Stomach (tissue), 4 donors: Measurements from ENCODE around the gene PARVB.

Experiments used
- POLR2AphosphoS5 ChIP-seq, 3 donors: sonication (generic); formaldehyde crosslinking; IDR thresholded peaks; one replicate each; pipeline ENCODE4 v1.6.1; 2016; ENCODE audit warnings: antibody characterized with exemption in 3 of 3
- TF ChIP-seq, protein P1 (sequence below), 7 experiments: fragments of 450-650 bp in 4 of 7; fragments of 200-600 bp in 3 of 7; sonication (generic) in 3 of 7; IDR thresholded peaks; one replicate each; pipeline ENCODE4 v1.5.1; 2016 to 2019; ENCODE audit warnings: antibody characterized with exemption in 7 of 7, control low read depth in 2 of 7, mild to moderate bottlenecking in 1 of 7

DNA sequence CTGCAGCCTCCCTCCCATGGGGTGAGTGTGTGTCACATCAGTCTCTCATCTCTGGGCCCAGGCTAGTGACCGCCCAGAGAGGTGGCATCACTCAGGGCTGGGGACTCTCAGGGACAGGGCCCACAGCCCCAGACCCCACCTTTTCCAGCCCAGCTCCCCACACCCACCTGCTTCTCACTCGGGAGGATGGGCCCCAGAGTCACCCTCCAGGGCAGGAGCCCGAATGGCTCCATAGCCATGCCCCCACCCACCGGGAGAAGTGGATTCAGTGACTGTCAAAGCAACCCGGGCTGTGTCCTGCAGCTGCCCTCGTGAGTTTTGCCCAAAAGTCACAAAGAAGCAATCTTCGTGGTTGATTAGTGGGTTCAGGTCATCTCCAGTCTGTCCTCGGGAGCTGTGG, 182.6 kb downstream of the PARVB start:
- TF ChIP-seq POLR2AphosphoS5 (IDR thresholded peaks at IDR 0.05): no peak
- TF ChIP-seq, protein P1, sequence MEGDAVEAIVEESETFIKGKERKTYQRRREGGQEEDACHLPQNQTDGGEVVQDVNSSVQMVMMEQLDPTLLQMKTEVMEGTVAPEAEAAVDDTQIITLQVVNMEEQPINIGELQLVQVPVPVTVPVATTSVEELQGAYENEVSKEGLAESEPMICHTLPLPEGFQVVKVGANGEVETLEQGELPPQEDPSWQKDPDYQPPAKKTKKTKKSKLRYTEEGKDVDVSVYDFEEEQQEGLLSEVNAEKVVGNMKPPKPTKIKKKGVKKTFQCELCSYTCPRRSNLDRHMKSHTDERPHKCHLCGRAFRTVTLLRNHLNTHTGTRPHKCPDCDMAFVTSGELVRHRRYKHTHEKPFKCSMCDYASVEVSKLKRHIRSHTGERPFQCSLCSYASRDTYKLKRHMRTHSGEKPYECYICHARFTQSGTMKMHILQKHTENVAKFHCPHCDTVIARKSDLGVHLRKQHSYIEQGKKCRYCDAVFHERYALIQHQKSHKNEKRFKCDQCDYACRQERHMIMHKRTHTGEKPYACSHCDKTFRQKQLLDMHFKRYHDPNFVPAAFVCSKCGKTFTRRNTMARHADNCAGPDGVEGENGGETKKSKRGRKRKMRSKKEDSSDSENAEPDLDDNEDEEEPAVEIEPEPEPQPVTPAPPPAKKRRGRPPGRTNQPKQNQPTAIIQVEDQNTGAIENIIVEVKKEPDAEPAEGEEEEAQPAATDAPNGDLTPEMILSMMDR (IDR thresholded peaks at IDR 0.05): no peak
